Sigmoid colon (tissue), 4 donors: ENCODE measurements around the gene GPX1.

Source experiments
- EP300 ChIP-seq, 4 donors: sonication (generic); formaldehyde crosslinking; IDR thresholded peaks; one replicate each; pipeline ENCODE4 v1.6.1; 2017; ENCODE audit warnings: antibody characterized with exemption in 4 of 4
- POLR2A ChIP-seq, 2 donors: fragments of 450-650 bp; IDR thresholded peaks; one replicate each; pipeline ENCODE4 v1.6.1; 2016; ENCODE audit warnings: antibody characterized with exemption in 2 of 2, mild to moderate bottlenecking in 2 of 2, moderate library complexity in 2 of 2
- POLR2AphosphoS5 ChIP-seq, 4 donors: sonication (generic); formaldehyde crosslinking; IDR thresholded peaks; one replicate each; pipeline ENCODE4 v1.6.1; 2017; ENCODE audit warnings: antibody characterized with exemption in 4 of 4
- TF ChIP-seq, protein P1 (sequence below), 4 experiments: fragments of 450-650 bp in 3 of 4; fragments of 200-600 bp in 1 of 4; IDR thresholded peaks; one replicate each; pipeline ENCODE4 v1.5.1; 2016 to 2019; ENCODE audit warnings: antibody characterized with exemption in 4 of 4, mild to moderate bottlenecking in 3 of 4, moderate library complexity in 2 of 4

DNA sequence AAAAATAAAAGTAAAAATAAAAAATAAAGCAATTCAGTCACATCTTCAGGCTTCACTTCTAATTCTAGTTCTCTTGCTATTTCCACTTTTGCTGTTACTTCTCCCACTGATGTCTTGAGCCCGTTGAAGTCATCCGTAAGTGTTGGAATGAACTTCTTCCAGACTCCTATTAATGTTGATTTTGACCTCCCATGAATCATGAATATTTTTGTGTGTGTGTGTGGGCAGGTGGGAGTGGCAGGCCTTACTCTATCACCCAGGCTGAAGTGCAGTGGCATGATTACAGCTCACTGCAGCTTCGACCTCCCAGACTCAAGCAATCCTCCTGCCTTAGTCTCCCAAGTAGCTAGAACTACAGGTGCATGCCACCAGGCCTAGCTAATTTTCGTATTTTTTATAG is 29.0 kb downstream of the GPX1 start:
- TF ChIP-seq, protein P1, sequence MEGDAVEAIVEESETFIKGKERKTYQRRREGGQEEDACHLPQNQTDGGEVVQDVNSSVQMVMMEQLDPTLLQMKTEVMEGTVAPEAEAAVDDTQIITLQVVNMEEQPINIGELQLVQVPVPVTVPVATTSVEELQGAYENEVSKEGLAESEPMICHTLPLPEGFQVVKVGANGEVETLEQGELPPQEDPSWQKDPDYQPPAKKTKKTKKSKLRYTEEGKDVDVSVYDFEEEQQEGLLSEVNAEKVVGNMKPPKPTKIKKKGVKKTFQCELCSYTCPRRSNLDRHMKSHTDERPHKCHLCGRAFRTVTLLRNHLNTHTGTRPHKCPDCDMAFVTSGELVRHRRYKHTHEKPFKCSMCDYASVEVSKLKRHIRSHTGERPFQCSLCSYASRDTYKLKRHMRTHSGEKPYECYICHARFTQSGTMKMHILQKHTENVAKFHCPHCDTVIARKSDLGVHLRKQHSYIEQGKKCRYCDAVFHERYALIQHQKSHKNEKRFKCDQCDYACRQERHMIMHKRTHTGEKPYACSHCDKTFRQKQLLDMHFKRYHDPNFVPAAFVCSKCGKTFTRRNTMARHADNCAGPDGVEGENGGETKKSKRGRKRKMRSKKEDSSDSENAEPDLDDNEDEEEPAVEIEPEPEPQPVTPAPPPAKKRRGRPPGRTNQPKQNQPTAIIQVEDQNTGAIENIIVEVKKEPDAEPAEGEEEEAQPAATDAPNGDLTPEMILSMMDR (IDR thresholded peaks at IDR 0.05): no peak
- no peak for TF ChIP-seq POLR2AphosphoS5 (IDR thresholded peaks at IDR 0.05)
- no peak for TF ChIP-seq EP300 (IDR thresholded peaks at IDR 0.05)
- TF ChIP-seq POLR2A (IDR thresholded peaks at IDR 0.05): no peak
